ENCODE measurements around the gene GPR17. TPM values are rescaled to one million over a fixed set of nuclear protein-coding genes. Genes with fewer than 3 reads are reported as not detected.

GPR17 gene
- total and polyA plus RNA-seq, 2 experiments from 2014 or later = not detected

DNA sequence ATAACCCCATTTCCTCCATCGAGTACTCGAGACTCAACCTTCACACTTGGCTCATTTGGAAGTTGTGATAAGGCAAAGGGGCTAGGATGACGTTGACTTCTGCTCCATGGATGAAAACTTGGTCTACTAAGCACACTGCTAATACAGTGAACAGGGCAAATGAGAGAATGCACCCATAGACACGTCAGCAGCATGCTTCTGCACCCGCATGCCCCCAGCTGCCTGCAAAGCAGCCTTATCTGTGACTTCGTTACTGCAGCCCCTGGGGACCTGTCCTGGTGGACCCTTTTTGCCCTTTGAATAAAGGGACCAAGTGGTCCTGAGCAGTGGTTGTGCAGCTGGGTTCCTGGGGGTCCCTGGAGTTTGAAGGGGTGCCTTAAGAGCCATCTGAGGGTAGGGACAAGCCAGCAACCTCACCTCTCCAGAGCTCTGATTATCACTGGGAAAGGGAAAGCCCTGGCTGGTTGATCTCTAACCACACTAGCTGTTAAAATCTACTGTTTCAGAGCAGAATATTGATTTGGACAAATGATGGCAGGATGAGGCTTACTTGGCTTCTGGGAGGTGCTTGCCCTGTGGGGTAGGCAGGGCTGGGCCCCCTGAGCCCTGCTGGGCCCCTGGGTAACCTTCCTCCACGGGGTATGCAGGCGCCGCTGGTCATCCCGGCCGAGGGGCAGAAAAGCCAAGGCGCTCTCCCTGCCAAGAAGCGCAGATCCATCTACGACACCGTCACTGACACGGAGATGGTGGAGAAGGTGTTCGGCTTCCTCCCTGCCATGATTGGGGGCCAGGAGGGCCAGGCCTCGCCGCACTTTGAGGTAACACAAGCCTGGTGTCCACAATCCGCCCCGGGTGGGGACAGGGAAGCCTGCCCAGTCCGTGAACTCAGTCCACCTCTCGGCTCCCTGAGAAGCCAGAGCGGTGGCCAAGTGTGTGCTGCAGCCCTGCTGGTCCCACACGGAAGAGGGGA, 37.6 kb upstream of the GPR17 start:
- Histone ChIP-seq H3K27me3 (ENCODE audit: insufficient read depth) (no peaks in the 10 kb centered on the region), H3K4me2 (no peak overlapping the region), H3K4me1 (ENCODE audit: insufficient read depth) (no peaks in the 10 kb centered on the region), H3K36me3 (ENCODE audit: insufficient read depth) (no peaks in the 10 kb centered on the region), H3K79me2 (replicated peaks; ENCODE audit: insufficient read depth) (no peaks in the 10 kb centered on the region), H2AFZ (no peak overlapping the region), H3K4me3 (no peak overlapping the region), H3F3A (replicated peaks; ENCODE audit: low read depth) (no peaks in the 10 kb centered on the region), H3K9me2 (ENCODE audit: insufficient read depth) (no peaks in the 10 kb centered on the region), H3K27ac (ENCODE audit: low read depth) (no peak overlapping the region), H4K20me1 (replicated peaks; ENCODE audit: insufficient read depth) (no peaks in the 10 kb centered on the region)
- Mint-ChIP-seq H3K27me3 (ENCODE audit: insufficient read depth, low read depth, poor library complexity) (peaks cover 13% of the 10 kb centered on the region), H3K4me1 (no peaks in the 10 kb centered on the region), H3K27ac (no peak overlapping the region), H3K9me3 (0 out of 3 replicates have a peak, but pooled peaks cover 3% of the 10 kb centered on the region), H3K36me3 (ENCODE audit: low read depth) (no peaks in the 10 kb centered on the region; the same call in 2 of the 3 replicates), H3K4me3 (no peak overlapping the region)
- ATAC-seq (no peak), DNase-seq (ENCODE audit: low spot score) (no peak)
- TF ChIP-seq JUNB (IDR thresholded peaks at IDR 0.05; ENCODE audit: unreplicated experiment) (no peak), EZH2phosphoT487 (IDR thresholded peaks at IDR 0.05; ENCODE audit: unreplicated experiment) (no peak)

DNA sequence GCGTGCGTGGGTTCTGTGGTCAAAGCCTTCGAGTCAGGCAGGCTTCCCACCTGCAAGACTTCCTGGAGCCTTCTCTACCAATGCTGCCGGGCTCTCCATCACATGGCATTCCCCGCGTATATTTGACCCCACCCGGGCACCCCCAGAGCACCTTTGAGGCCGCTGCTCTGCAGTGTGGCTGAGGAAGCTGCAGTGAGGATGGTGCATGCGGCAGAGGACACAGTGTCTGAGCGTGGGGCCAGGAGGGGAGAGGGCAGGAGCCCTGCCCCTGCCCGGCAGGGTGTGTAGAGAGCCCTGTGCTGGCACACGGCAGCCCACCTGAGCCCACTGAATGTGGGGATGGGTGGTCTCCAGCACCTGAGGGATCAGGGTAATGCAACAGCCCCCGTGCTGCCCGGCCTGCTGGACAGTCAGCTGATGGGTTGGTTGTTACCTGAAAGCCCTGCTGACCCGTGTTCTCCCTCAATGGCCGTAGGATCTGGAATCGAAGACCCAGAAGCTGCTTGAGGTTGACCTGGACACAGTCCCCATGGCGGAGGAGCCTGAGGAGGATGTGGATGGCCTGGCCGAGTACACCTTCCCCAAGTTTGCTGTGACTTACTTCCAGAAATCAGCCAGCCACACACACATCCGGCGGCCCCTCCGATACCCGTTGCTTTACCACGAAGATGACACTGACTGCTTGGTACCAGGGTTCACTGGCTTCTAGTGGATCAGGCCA, 36.8 kb upstream of the GPR17 start:
- Histone ChIP-seq H3F3A (replicated peaks; ENCODE audit: low read depth) (no peaks in the 10 kb centered on the region), H3K36me3 (ENCODE audit: insufficient read depth) (no peaks in the 10 kb centered on the region), H3K4me2 (no peak overlapping the region), H4K20me1 (replicated peaks; ENCODE audit: insufficient read depth) (no peaks in the 10 kb centered on the region), H3K9me2 (ENCODE audit: insufficient read depth) (peaks cover 3% of the 10 kb centered on the region; the same call in 1 of the 2 replicates), H3K79me2 (replicated peaks; ENCODE audit: insufficient read depth) (no peaks in the 10 kb centered on the region), H3K4me3 (no peak overlapping the region), H3K27me3 (ENCODE audit: insufficient read depth) (no peaks in the 10 kb centered on the region), H3K4me1 (ENCODE audit: insufficient read depth) (no peaks in the 10 kb centered on the region), H2AFZ (no peak overlapping the region), H3K27ac (ENCODE audit: low read depth) (no peak overlapping the region)
- Mint-ChIP-seq H3K4me1 (no peaks in the 10 kb centered on the region), H3K4me3 (no peak overlapping the region), H3K9me3 (0 out of 3 replicates have a peak, but pooled peaks cover 5% of the 10 kb centered on the region), H3K27me3 (ENCODE audit: insufficient read depth, low read depth, poor library complexity) (peaks cover 17% of the 10 kb centered on the region), H3K27ac (no peak overlapping the region), H3K36me3 (ENCODE audit: low read depth) (no peaks in the 10 kb centered on the region; the same call in 2 of the 3 replicates)
- ATAC-seq (no peak), DNase-seq (ENCODE audit: low spot score) (no peak)
- TF ChIP-seq, protein P1, sequence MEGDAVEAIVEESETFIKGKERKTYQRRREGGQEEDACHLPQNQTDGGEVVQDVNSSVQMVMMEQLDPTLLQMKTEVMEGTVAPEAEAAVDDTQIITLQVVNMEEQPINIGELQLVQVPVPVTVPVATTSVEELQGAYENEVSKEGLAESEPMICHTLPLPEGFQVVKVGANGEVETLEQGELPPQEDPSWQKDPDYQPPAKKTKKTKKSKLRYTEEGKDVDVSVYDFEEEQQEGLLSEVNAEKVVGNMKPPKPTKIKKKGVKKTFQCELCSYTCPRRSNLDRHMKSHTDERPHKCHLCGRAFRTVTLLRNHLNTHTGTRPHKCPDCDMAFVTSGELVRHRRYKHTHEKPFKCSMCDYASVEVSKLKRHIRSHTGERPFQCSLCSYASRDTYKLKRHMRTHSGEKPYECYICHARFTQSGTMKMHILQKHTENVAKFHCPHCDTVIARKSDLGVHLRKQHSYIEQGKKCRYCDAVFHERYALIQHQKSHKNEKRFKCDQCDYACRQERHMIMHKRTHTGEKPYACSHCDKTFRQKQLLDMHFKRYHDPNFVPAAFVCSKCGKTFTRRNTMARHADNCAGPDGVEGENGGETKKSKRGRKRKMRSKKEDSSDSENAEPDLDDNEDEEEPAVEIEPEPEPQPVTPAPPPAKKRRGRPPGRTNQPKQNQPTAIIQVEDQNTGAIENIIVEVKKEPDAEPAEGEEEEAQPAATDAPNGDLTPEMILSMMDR (conservative IDR thresholded peaks at IDR 0.05; ENCODE audit: low read depth in 2 of 2) = no peak
- TF ChIP-seq, protein P2, sequence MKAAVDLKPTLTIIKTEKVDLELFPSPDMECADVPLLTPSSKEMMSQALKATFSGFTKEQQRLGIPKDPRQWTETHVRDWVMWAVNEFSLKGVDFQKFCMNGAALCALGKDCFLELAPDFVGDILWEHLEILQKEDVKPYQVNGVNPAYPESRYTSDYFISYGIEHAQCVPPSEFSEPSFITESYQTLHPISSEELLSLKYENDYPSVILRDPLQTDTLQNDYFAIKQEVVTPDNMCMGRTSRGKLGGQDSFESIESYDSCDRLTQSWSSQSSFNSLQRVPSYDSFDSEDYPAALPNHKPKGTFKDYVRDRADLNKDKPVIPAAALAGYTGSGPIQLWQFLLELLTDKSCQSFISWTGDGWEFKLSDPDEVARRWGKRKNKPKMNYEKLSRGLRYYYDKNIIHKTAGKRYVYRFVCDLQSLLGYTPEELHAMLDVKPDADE (IDR thresholded peaks at IDR 0.05) = no peak
- TF ChIP-seq JUNB (IDR thresholded peaks at IDR 0.05; ENCODE audit: unreplicated experiment) (no peak), ZNF114 (CRISPR knock-in tag; IDR thresholded peaks at IDR 0.05) (no peak), EZH2phosphoT487 (IDR thresholded peaks at IDR 0.05; ENCODE audit: unreplicated experiment) (no peak), CREB1 (CRISPR knock-in tag; IDR thresholded peaks at IDR 0.05; ENCODE audit: low read depth) (no peak), ZNF331 (CRISPR knock-in tag; IDR thresholded peaks at IDR 0.05; ENCODE audit: low read depth) (no peak), NANOG (IDR thresholded peaks at IDR 0.05; ENCODE audit: borderline replicate concordance) (no peak)
- TF ChIP-seq, protein P3, sequence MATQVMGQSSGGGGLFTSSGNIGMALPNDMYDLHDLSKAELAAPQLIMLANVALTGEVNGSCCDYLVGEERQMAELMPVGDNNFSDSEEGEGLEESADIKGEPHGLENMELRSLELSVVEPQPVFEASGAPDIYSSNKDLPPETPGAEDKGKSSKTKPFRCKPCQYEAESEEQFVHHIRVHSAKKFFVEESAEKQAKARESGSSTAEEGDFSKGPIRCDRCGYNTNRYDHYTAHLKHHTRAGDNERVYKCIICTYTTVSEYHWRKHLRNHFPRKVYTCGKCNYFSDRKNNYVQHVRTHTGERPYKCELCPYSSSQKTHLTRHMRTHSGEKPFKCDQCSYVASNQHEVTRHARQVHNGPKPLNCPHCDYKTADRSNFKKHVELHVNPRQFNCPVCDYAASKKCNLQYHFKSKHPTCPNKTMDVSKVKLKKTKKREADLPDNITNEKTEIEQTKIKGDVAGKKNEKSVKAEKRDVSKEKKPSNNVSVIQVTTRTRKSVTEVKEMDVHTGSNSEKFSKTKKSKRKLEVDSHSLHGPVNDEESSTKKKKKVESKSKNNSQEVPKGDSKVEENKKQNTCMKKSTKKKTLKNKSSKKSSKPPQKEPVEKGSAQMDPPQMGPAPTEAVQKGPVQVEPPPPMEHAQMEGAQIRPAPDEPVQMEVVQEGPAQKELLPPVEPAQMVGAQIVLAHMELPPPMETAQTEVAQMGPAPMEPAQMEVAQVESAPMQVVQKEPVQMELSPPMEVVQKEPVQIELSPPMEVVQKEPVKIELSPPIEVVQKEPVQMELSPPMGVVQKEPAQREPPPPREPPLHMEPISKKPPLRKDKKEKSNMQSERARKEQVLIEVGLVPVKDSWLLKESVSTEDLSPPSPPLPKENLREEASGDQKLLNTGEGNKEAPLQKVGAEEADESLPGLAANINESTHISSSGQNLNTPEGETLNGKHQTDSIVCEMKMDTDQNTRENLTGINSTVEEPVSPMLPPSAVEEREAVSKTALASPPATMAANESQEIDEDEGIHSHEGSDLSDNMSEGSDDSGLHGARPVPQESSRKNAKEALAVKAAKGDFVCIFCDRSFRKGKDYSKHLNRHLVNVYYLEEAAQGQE (IDR thresholded peaks at IDR 0.05; ENCODE audit: unreplicated experiment) = no peak

Data from GM23338 (cell line).